C4-2B (cell line): ENCODE data around the gene CALY.

Experiments
- ZFX ChIP-seq: fragments of 450-650 bp; IDR thresholded peaks from 2 replicates; pipeline ENCODE4 v1.6.1; 2017
- TF ChIP-seq, protein P1 (sequence below): fragments of 450-650 bp; conservative IDR thresholded peaks from 2 replicates; pipeline ENCODE4 v1.5.1; 2017; ENCODE audit warnings: mild to moderate bottlenecking

DNA sequence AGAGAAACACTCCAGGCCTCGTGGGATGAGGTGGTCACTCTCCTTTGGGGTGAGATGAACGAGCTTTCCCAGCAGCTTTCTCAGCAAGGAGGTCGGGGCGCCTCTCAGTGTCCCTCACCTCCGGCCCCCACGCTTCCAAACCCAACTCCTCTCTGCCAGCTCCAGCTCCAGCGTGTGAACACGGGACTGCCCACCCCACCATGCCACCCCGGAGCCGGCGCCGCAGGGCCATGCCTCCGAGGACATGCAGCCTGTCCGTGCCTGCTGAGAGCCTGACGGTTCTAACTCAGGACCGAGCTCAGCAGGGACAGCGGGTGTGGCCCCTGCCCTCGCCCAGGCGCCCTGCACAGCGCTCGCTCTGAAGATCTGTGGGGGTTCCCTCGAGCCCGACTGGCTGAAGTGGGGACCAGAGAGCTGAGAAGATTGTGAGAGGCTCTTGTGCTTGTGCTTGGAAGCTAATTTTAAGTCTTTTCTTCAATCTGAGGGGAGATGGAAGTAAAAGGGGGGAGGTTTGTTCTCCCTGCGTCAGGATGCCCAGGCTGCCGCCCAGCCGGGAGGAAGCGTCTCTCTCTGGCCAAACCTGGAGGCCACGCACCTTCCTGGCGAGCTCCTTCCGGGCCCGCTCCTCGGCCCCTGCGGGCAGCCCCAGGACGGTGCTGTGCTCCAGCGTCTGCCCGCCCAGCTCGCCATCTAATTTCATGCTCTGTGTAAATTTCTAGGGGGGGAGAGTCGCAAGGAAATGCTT lies 54.9 kb downstream of the CALY start:
- TF ChIP-seq, protein P1, sequence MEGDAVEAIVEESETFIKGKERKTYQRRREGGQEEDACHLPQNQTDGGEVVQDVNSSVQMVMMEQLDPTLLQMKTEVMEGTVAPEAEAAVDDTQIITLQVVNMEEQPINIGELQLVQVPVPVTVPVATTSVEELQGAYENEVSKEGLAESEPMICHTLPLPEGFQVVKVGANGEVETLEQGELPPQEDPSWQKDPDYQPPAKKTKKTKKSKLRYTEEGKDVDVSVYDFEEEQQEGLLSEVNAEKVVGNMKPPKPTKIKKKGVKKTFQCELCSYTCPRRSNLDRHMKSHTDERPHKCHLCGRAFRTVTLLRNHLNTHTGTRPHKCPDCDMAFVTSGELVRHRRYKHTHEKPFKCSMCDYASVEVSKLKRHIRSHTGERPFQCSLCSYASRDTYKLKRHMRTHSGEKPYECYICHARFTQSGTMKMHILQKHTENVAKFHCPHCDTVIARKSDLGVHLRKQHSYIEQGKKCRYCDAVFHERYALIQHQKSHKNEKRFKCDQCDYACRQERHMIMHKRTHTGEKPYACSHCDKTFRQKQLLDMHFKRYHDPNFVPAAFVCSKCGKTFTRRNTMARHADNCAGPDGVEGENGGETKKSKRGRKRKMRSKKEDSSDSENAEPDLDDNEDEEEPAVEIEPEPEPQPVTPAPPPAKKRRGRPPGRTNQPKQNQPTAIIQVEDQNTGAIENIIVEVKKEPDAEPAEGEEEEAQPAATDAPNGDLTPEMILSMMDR: no peak
- TF ChIP-seq ZFX: no peak
